Astrocyte (in vitro differentiated cells and primary cell): ENCODE data around the gene PREX1. TPM values are rescaled to one million over a fixed set of nuclear protein-coding genes. Genes with fewer than 3 reads are reported as not detected.

Experiments
- DNase-seq: peaks from one replicate; pipeline ENCODE4 v3.0.0-alpha.2; 2010; ENCODE audit warnings: low read depth
- FAIRE-seq: peaks from 2 replicates; lab custom pipeline; 2011; peaks lifted over from hg19 to GRCh38; lab: Jason Lieb, UNC
- H2AFZ ChIP-seq: 2 replicates; pipeline ENCODE4 v1.6.0; 2012; ENCODE audit warnings: low read depth, low read length, inconsistent platforms
- H3K27ac ChIP-seq: 2 replicates; pipeline ENCODE4 v1.5.1; 2011; ENCODE audit warnings: low read depth, low read length, inconsistent platforms
- H3K27me3 ChIP-seq: 2 replicates; pipeline ENCODE4 v1.6.0; 2011; ENCODE audit warnings: low read length, inconsistent platforms; ENCODE audit not compliant: insufficient read depth
- H3K36me3 ChIP-seq: 2 replicates; pipeline ENCODE4 v1.5.1; 2011; ENCODE audit warnings: low read length, inconsistent platforms; ENCODE audit not compliant: insufficient read depth
- H3K4me1 ChIP-seq: 2 replicates; pipeline ENCODE4 v1.5.1; 2011; ENCODE audit warnings: low read length, inconsistent platforms; ENCODE audit not compliant: insufficient read depth
- H3K4me2 ChIP-seq: 2 replicates; pipeline ENCODE4 v1.6.0; 2012; ENCODE audit warnings: low read length, inconsistent platforms
- H3K4me3 ChIP-seq: 2 replicates; pipeline ENCODE4 v1.5.1; 2011; ENCODE audit warnings: low read depth, mild to moderate bottlenecking, low read length, inconsistent platforms; ENCODE audit not compliant: insufficient read depth
- H3K79me2 ChIP-seq: 2 replicates; pipeline ENCODE4 v1.6.0; 2012; ENCODE audit warnings: mild to moderate bottlenecking, low read length, inconsistent platforms; ENCODE audit not compliant: insufficient read depth
- H3K9ac ChIP-seq: 2 replicates; pipeline ENCODE4 v1.6.0; 2012; ENCODE audit warnings: mild to moderate bottlenecking, low read length, inconsistent platforms
- H3K9me3 ChIP-seq: 2 replicates; pipeline ENCODE4 v1.5.1; 2012; ENCODE audit warnings: low read depth, mild to moderate bottlenecking, low read length, inconsistent platforms; ENCODE audit not compliant: insufficient read depth
- H4K20me1 ChIP-seq: 2 replicates; pipeline ENCODE4 v1.6.0; 2012; ENCODE audit warnings: low read length, inconsistent platforms; ENCODE audit not compliant: insufficient read depth
- H3K27ac Mint-ChIP-seq: one replicate; pipeline ENCODE4 v1.8.0; 2021; ENCODE audit warnings: mild to moderate bottlenecking, mixed read lengths; ENCODE audit not compliant: unreplicated experiment
- H3K27me3 Mint-ChIP-seq: one replicate; pipeline ENCODE4 v1.8.0; 2021; ENCODE audit warnings: low read depth, mixed read lengths; ENCODE audit not compliant: unreplicated experiment
- H3K36me3 Mint-ChIP-seq: one replicate; pipeline ENCODE4 v1.8.0; 2021; ENCODE audit warnings: low read depth, mixed read lengths; ENCODE audit not compliant: unreplicated experiment
- H3K4me1 Mint-ChIP-seq: one replicate; pipeline ENCODE4 v1.8.0; 2021; ENCODE audit warnings: low read depth, mixed read lengths; ENCODE audit not compliant: unreplicated experiment
- H3K4me3 Mint-ChIP-seq: one replicate; pipeline ENCODE4 v1.8.0; 2021; ENCODE audit warnings: mild to moderate bottlenecking, moderate library complexity, mixed read lengths; ENCODE audit not compliant: unreplicated experiment
- H3K9me3 Mint-ChIP-seq: one replicate; pipeline ENCODE4 v1.8.0; 2021; ENCODE audit warnings: mild to moderate bottlenecking, mixed read lengths; ENCODE audit not compliant: unreplicated experiment
- EZH2 ChIP-seq: IDR thresholded peaks from 2 replicates; pipeline ENCODE4 v1.6.1; 2012; ENCODE audit warnings: mild to moderate bottlenecking, low read length, inconsistent platforms; ENCODE audit not compliant: insufficient read depth
- total RNA-seq: library from RNA; stranded (reverse); gene quantifications from 2 replicates; pipeline ENCODE4 v1.2.1, GENCODE V29; 2021
- TF ChIP-seq, protein P1 (sequence below): IDR thresholded peaks from 2 replicates; pipeline ENCODE4 v1.5.1; 2011; ENCODE audit warnings: low read depth, mild to moderate bottlenecking, inconsistent platforms, low read length, moderate library complexity; ENCODE audit not compliant: insufficient read depth

Gene PREX1
- total RNA-seq, 1 donor from 2014 or later = 3.5 TPM

DNA sequence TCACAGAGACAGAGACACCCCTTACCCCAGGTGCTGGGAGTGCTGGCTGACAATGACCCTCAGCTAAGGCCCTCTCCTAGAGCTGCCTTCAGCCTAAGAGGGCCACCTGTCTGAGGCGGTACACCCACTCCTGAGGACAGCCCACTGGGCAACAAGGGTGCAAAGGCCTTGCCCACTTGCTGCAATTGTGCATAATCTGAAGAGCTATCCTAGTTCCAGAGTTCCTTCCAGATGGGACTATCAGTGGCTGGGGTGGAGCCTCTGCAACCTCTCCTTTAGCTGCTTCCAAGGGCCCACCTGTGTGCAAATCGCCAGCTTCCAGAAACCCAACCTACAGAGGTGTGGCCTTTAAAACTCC lies 87.5 kb downstream of the PREX1 start:
- Mint-ChIP-seq H3K27me3 (peaks cover 9% of the 10 kb centered on the region), H3K9me3 (peaks cover 4% of the 10 kb centered on the region), H3K4me3 (no peak overlapping the region), H3K27ac (no peak overlapping the region), H3K36me3 (no peaks in the 10 kb centered on the region), H3K4me1 (peaks cover 8% of the 10 kb centered on the region)
- H3K79me2 ChIP-seq = no peaks in the 10 kb centered on the region
- TF ChIP-seq EZH2 = no peak
- TF ChIP-seq, protein P1, sequence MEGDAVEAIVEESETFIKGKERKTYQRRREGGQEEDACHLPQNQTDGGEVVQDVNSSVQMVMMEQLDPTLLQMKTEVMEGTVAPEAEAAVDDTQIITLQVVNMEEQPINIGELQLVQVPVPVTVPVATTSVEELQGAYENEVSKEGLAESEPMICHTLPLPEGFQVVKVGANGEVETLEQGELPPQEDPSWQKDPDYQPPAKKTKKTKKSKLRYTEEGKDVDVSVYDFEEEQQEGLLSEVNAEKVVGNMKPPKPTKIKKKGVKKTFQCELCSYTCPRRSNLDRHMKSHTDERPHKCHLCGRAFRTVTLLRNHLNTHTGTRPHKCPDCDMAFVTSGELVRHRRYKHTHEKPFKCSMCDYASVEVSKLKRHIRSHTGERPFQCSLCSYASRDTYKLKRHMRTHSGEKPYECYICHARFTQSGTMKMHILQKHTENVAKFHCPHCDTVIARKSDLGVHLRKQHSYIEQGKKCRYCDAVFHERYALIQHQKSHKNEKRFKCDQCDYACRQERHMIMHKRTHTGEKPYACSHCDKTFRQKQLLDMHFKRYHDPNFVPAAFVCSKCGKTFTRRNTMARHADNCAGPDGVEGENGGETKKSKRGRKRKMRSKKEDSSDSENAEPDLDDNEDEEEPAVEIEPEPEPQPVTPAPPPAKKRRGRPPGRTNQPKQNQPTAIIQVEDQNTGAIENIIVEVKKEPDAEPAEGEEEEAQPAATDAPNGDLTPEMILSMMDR = no peak
- no peak for DNase-seq
- FAIRE-seq = no peak
- no peak overlapping the region for H3K27ac ChIP-seq
- H2AFZ ChIP-seq = no peak overlapping the region
- H3K4me3 ChIP-seq = no peak overlapping the region
- H4K20me1 ChIP-seq = no peaks in the 10 kb centered on the region
- H3K4me2 ChIP-seq = no peak overlapping the region
- H3K9me3 ChIP-seq = no peaks in the 10 kb centered on the region
- H3K4me1 ChIP-seq = no peaks in the 10 kb centered on the region
- H3K27me3 ChIP-seq = no peaks in the 10 kb centered on the region
- H3K36me3 ChIP-seq = no peaks in the 10 kb centered on the region
- no peak overlapping the region for H3K9ac ChIP-seq

DNA sequence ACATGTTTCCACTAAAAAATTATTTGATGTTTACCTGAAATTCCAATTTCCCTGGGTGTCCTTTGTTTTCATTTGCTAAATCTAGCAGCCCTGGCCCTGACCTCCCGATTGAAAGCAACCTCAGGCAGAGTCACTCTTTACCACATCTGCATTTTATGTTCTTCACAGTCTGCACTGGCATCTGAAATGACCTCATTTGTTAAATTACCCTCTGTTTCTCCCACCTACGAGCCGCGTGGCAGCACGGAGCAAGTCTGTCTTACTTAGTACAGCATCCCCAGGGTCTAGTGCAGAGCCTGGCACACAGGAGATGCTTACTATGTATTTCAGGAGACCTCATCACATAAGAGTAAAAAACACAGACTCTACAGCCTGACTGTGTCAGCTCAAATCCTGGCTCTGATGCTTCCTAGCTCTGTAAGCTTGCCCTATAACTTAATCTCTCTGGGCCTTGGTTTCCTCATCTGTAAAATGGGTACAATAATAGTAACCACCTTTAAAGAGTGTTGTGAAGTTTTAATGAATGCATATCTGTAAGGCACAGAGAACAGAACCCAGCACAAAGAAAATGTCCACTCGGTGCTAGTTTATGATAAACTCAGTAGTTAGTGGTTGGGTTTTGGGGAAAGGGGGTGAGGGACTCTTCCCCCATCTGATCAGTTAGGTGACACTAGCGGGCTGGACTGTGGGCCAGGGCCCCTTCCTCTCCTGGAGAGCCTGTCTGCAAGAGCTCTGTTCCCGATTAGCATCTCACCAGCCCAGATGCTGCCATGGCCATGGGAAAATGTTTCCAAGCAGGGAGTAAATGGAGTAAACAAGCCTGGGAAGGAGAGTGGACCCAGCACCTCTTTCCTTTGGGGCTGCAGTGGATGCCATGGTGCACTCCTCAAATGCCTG lies 88.2 kb downstream of the PREX1 start:
- Histone ChIP-seq H3K9me3 (no peaks in the 10 kb centered on the region), H3K4me2 (no peak overlapping the region), H3K9ac (no peak overlapping the region), H3K4me3 (no peak overlapping the region), H3K27me3 (no peaks in the 10 kb centered on the region), H3K36me3 (no peaks in the 10 kb centered on the region), H4K20me1 (peaks cover 5% of the 10 kb centered on the region), H3K4me1 (no peaks in the 10 kb centered on the region), H3K79me2 (no peaks in the 10 kb centered on the region), H2AFZ (no peak overlapping the region), H3K27ac (no peak overlapping the region)
- no peak for TF ChIP-seq EZH2
- TF ChIP-seq, protein P1 = no peak
- Mint-ChIP-seq H3K9me3 (peaks cover 4% of the 10 kb centered on the region), H3K27ac (no peak overlapping the region), H3K4me1 (peaks cover 8% of the 10 kb centered on the region), H3K27me3 (peaks cover 9% of the 10 kb centered on the region), H3K4me3 (no peak overlapping the region), H3K36me3 (no peaks in the 10 kb centered on the region)
- no peak for FAIRE-seq
- DNase-seq = no peak
